ENCODE results near the gene OR52I1. TPM values are rescaled to one million over a fixed set of nuclear protein-coding genes. Genes with fewer than 3 reads are reported as not detected.

OR52I1 gene, protein sequence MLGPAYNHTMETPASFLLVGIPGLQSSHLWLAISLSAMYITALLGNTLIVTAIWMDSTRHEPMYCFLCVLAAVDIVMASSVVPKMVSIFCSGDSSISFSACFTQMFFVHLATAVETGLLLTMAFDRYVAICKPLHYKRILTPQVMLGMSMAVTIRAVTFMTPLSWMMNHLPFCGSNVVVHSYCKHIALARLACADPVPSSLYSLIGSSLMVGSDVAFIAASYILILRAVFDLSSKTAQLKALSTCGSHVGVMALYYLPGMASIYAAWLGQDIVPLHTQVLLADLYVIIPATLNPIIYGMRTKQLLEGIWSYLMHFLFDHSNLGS
- not detected in 2 replicates for total RNA-seq

DNA sequence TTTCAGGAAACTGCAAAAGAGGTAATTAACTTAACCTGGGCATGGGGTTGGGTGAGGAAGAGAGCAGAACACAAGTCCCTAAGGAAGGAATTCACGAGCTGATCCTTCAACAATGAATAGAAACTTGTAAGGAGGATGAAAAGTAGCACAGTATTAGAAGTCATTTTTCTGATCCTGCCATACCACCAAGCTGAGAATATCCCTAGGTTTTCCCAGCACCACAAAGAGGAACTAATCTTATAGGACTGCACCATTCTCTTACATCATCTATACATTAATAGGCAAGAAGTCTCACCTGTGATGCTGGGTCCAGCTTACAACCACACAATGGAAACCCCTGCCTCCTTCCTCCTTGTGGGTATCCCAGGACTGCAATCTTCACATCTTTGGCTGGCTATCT is at the start of gene OR52I1:
OR52I1 (plus strand) TSS at position 301 of the 400 bp plus-strand sequence; CDS start at position 301, 0 bp downstream.
- no peak for DNase-seq (ENCODE audit: low spot score)
- no peak within 1 kb of the TSS for H3K4me3 Mint-ChIP-seq (ENCODE audit: low read depth)
- intact Hi-C loops (cut with micrococcal nuclease): no loop called here
- H3K4me1 Mint-ChIP-seq (ENCODE audit: low read depth): no peaks in the 10 kb centered on the region
- H3K27ac Mint-ChIP-seq: no peak within 1 kb of the TSS
- H3K27me3 Mint-ChIP-seq (ENCODE audit: low read depth): peaks cover 6% of the 10 kb centered on the region
- H3K9me3 Mint-ChIP-seq: no peaks in the 10 kb centered on the region
- H3K36me3 Mint-ChIP-seq (ENCODE audit: low read depth): peaks cover 2% of the 10 kb centered on the region

DNA sequence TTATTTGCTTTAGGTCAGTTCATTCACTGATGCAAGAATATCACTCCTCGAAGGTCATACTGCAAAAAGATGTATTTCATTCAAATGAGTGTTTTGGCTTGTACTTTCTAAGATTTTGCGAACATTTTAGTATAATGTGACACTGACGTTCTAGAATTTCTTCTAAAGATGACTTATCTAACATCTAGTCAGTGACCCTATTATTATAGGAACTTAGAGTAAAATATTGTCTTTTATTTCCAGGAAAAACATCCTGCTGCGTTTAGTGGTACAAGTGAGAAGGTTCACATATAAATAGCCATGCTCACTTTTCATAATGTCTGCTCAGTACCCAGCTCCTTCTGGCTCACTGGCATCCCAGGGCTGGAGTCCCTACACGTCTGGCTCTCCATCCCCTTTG is 48.9 kb upstream of the OR52I1 start, which contains the start of gene OR52M1:
OR52M1 (plus strand) TSS at position 301 of the 400 bp plus-strand sequence; CDS start at position 301, 0 bp downstream.
- no peak within 1 kb of the TSS for H3K27ac Mint-ChIP-seq
- DNase-seq (ENCODE audit: low spot score): no peak
- no peaks in the 10 kb centered on the region for H3K4me1 Mint-ChIP-seq (ENCODE audit: low read depth)
- H3K27me3 Mint-ChIP-seq (ENCODE audit: low read depth): peaks cover 4% of the 10 kb centered on the region
- intact Hi-C loops (cut with micrococcal nuclease): no loop called here
- no peak within 1 kb of the TSS for H3K4me3 Mint-ChIP-seq (ENCODE audit: low read depth)
- H3K36me3 Mint-ChIP-seq (ENCODE audit: low read depth): no peaks in the 10 kb centered on the region
- no peaks in the 10 kb centered on the region for H3K9me3 Mint-ChIP-seq

DNA sequence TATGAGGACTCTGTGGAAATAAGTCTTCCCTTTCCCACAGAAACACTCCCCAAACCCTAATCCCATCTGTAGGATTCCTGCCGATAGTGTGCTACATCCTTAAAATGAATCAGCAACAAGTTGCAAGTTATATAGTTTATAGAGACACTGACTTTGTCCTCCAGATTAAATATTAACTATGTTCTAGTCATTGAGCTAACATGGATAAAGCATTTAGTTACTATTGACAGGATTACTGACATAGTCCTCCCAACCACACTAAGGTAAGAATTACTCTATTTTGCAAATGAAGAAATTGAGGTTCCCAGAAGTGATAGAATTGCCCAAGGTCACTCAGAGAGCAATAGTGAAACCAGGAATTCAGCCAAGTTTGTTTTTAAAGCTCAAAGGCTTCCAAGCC is 47.0 kb upstream of the OR52I1 start:
- Mint-ChIP-seq H3K4me3 (ENCODE audit: low read depth) (no peak overlapping the region), H3K27ac (no peak overlapping the region), H3K9me3 (no peaks in the 10 kb centered on the region), H3K4me1 (ENCODE audit: low read depth) (no peaks in the 10 kb centered on the region), H3K36me3 (ENCODE audit: low read depth) (no peaks in the 10 kb centered on the region), H3K27me3 (ENCODE audit: low read depth) (peaks cover 2% of the 10 kb centered on the region)
- DNase-seq (ENCODE audit: low spot score): no peak
- intact Hi-C loops (cut with micrococcal nuclease): no loop called here

DNA sequence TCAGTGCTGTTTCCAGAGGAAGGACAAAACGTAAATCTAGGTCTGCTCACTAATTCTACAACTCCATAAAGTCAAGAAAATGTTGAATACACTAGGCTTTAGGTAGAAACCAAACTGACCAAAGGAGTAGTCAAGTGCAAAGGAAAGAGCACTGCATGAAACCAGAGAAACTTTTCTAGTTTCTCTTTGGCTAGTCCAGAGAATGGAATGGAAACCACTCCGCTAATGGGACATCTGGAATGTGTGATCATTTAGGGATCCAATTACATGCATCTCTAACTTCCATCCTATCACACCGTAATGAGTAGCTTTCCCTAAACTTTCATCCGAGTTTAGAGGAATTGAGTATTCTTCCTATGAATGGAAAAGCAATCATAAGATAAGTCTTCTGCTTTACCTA is 46.4 kb upstream of the OR52I1 start:
- Mint-ChIP-seq H3K9me3 (no peaks in the 10 kb centered on the region), H3K27ac (no peak overlapping the region), H3K36me3 (ENCODE audit: low read depth) (no peaks in the 10 kb centered on the region), H3K4me3 (ENCODE audit: low read depth) (no peak overlapping the region), H3K4me1 (ENCODE audit: low read depth) (no peaks in the 10 kb centered on the region), H3K27me3 (ENCODE audit: low read depth) (peaks cover 1% of the 10 kb centered on the region)
- no peak for DNase-seq (ENCODE audit: low spot score)
- intact Hi-C loops (cut with micrococcal nuclease): no loop called here

DNA sequence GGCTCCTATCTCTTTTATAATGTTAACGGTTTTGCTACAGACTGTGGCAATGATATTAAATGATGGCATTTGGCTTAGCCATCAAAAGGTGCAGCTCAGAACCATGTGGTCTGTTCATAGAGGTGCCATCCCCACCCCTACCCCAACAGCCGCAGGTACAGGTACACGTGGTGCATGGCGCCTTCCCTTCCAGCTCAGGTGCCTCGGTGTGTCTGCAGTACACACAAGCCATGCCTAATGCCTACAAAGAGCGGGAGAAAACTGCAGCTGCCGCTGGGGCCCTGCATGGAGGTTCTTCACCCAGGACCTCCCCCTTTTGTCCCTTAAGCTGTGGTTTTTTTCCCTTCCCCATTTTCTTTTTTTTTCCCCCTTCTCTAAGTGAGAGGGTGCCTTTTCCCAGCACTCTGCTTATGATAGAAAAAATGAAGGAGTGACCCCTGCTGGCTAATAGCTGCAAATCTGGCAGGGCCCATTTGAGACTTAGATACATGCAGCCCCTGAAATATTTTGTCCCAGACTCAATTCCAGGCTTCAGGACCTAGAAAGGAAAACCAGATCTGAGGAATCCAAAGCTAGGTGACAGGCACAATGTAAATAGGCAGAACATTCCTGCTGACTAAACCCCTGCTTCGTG is 42.4 kb upstream of the OR52I1 start:
- Mint-ChIP-seq H3K9me3 (no peaks in the 10 kb centered on the region), H3K27me3 (ENCODE audit: low read depth) (peaks cover 4% of the 10 kb centered on the region)

DNA sequence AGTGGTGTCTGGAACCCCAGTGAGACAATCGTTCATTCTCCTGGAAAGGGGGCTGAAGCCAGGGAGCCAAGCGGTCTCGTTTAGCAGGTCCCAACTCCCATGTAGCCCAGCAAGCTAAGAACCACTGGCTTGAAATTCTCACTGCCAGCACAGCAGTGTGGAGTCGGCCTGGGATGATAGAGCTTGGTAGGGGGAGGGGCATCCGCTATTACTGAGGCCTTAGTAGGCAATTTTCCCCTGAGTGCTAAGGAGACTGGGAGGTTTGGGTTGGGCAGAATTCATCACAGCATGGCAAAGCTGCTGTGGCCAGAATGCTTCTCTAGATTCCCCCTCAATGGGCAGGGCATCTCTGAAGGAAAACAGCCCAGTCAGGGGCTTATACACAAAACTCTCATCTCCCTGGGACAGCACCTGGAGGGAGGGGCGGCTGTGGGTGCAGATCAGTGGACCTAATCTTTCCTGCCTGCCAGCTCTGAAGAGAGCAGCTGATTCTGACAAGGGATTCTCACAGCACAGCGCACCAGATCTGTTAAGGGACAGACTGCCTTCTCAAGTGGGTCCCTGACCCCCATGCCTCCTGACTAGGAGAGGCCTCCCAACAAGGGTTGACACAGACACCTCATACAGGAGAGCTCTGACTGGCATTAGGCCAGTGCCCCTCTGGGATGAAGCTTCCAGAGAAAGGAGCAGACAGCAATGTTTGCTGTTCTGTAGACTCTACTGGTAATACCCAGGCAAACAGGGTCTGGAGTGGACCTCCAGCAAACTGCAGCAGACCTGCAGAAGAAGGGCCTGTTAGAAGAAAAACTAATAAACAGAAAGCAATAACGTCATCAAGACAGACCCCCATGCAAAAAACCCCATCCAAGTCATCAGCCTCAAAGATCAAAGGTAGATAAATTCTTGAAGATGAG is 34.1 kb upstream of the OR52I1 start:
- intact Hi-C loops (cut with micrococcal nuclease): no loop called here
- Mint-ChIP-seq H3K4me3 (ENCODE audit: low read depth) (no peak overlapping the region), H3K36me3 (ENCODE audit: low read depth) (no peaks in the 10 kb centered on the region), H3K27ac (no peak overlapping the region), H3K9me3 (peaks cover 7% of the 10 kb centered on the region), H3K4me1 (ENCODE audit: low read depth) (no peaks in the 10 kb centered on the region), H3K27me3 (ENCODE audit: low read depth) (peaks cover 6% of the 10 kb centered on the region)
- no peak for DNase-seq (ENCODE audit: low spot score)

More for the DNA sequence above, 42.4 kb upstream of the OR52I1 start:
- Mint-ChIP-seq H3K4me1 (ENCODE audit: low read depth) (no peaks in the 10 kb centered on the region), H3K36me3 (ENCODE audit: low read depth) (no peaks in the 10 kb centered on the region), H3K4me3 (ENCODE audit: low read depth) (no peak overlapping the region), H3K27ac (no peak overlapping the region)
- no peak for DNase-seq (ENCODE audit: low spot score)
- intact Hi-C loops (cut with micrococcal nuclease): loop anchor here (1.0 kb wide), 1 partner anchor 364 kb away; no protein-coding TSS in a partner anchor

DNA sequence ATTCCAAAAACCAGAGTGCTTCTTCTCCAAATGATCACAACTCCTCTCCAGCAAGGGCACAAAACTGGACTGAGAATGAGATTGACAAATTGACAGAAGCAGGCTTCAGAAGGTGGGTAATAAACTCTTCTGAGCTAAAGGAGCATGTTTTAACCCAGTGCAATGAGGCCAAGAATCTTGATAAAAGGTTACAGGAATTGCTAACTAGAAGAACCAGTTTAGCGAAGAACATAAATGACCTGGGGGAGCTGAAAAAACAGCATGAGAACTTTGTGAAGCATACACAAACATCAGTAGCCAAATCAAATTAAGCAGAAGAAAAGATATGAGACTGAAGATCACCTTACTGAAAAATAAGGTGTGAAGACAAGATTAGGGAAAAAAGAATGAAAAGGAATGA is 33.4 kb upstream of the OR52I1 start:
- Mint-ChIP-seq H3K36me3 (ENCODE audit: low read depth) (no peaks in the 10 kb centered on the region), H3K4me3 (ENCODE audit: low read depth) (no peak overlapping the region)
- intact Hi-C loops (cut with micrococcal nuclease): no loop called here

DNA sequence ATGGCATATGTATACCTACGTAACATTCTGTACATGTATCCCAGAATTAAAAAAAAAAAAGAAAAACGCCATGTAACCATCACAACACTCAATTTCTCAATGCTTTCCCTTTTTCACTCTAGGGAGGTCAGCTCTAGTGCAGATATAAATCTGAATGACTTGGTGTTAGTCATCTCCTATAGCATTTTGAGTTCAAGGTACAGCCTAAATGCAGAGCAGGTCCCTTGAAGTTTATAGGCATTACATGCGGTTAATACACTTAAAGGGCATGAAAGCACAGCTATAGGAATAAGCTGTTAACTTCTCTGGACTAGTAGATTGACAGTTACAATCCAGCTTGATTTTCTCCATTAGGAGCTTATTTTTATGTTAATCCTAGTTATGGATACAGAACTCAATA is 28.5 kb upstream of the OR52I1 start:
- Mint-ChIP-seq H3K9me3 (peaks cover 7% of the 10 kb centered on the region), H3K36me3 (ENCODE audit: low read depth) (no peaks in the 10 kb centered on the region), H3K4me3 (ENCODE audit: low read depth) (no peak overlapping the region), H3K27me3 (ENCODE audit: low read depth) (peaks cover 2% of the 10 kb centered on the region), H3K4me1 (ENCODE audit: low read depth) (no peaks in the 10 kb centered on the region), H3K27ac (no peak overlapping the region)
- intact Hi-C loops (cut with micrococcal nuclease): no loop called here
- no peak for DNase-seq (ENCODE audit: low spot score)

More for the DNA sequence above, 33.4 kb upstream of the OR52I1 start:
- peaks cover 6% of the 10 kb centered on the region for H3K27me3 Mint-ChIP-seq (ENCODE audit: low read depth)
- DNase-seq (ENCODE audit: low spot score): no peak
- H3K27ac Mint-ChIP-seq: no peak overlapping the region
- no peaks in the 10 kb centered on the region for H3K4me1 Mint-ChIP-seq (ENCODE audit: low read depth)
- peaks cover 7% of the 10 kb centered on the region for H3K9me3 Mint-ChIP-seq

DNA sequence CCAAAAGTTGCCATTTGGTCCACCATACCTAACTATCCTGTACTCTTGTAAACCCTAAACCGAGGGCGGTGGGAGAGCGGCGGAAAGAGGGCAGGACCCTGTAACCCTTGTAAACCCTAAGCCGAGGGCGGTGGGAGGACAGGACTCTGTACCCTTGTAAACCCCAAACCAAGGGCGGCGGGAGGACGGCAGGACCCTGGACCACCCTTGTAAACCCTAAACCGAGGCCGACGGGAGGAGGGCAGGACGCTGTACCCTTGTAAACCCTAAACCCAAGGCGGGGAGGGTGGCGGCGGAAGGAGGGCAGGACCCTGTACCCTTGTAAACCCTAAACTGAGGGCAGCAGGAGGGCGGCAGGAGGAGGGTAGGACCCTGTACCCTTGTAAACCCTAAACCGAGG is 24.8 kb upstream of the OR52I1 start:
- H3K27me3 Mint-ChIP-seq (ENCODE audit: low read depth): peaks cover 6% of the 10 kb centered on the region
- H3K9me3 Mint-ChIP-seq: peaks cover 4% of the 10 kb centered on the region
- intact Hi-C loops (cut with micrococcal nuclease): no loop called here
- no peaks in the 10 kb centered on the region for H3K36me3 Mint-ChIP-seq (ENCODE audit: low read depth)
- no peaks in the 10 kb centered on the region for H3K4me1 Mint-ChIP-seq (ENCODE audit: low read depth)
- no peak overlapping the region for H3K27ac Mint-ChIP-seq
- DNase-seq (ENCODE audit: low spot score): no peak
- H3K4me3 Mint-ChIP-seq (ENCODE audit: low read depth): no peak overlapping the region

DNA sequence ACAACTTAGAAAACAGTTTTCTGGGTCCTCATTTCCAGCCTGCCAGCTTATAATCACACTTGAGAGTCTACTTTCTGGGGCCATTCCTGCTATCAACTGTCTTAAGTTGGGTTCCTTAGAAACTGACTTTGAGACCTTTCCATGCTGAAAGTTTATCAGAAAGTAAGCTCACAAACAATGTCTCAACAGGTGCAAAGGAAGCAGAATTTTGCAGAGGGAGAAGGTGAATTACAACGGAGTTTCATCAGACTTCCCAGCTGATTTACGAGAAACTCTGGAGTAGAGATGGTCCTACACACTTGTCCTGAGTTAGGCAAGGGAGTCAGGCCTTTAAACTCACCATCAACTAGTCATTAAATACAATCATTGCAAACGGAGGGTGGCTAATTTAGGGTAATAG is 17.0 kb upstream of the OR52I1 start:
- Mint-ChIP-seq H3K36me3 (ENCODE audit: low read depth) (no peaks in the 10 kb centered on the region), H3K9me3 (no peaks in the 10 kb centered on the region), H3K27me3 (ENCODE audit: low read depth) (peaks cover 22% of the 10 kb centered on the region), H3K4me3 (ENCODE audit: low read depth) (no peak overlapping the region), H3K27ac (no peak overlapping the region), H3K4me1 (ENCODE audit: low read depth) (peaks cover 6% of the 10 kb centered on the region)
- intact Hi-C loops (cut with micrococcal nuclease): no loop called here
- DNase-seq (ENCODE audit: low spot score): no peak

DNA sequence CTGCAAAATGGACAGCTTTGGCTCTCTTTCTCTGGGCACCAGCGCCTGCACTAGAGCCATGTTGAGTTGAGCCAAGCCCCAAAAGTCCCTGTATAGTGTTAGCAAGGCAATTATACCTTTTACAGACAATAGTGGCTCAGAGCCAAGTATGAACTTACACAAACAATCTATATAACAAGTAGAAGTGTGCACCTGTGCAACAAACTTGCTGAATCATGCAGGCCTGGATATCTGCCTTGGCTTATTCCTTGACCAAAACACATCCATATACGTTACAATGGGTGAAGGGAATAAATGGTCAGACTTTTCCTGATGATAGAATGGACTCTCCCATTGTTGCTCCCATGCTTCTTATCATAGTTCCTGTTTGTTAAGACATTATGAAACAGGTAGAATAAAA is 16.1 kb upstream of the OR52I1 start:
- intact Hi-C loops (cut with micrococcal nuclease): no loop called here
- Mint-ChIP-seq H3K27me3 (ENCODE audit: low read depth) (peaks cover 19% of the 10 kb centered on the region), H3K36me3 (ENCODE audit: low read depth) (no peaks in the 10 kb centered on the region), H3K4me3 (ENCODE audit: low read depth) (no peak overlapping the region), H3K27ac (no peak overlapping the region), H3K4me1 (ENCODE audit: low read depth) (peaks cover 6% of the 10 kb centered on the region), H3K9me3 (no peaks in the 10 kb centered on the region)
- no peak for DNase-seq (ENCODE audit: low spot score)

DNA sequence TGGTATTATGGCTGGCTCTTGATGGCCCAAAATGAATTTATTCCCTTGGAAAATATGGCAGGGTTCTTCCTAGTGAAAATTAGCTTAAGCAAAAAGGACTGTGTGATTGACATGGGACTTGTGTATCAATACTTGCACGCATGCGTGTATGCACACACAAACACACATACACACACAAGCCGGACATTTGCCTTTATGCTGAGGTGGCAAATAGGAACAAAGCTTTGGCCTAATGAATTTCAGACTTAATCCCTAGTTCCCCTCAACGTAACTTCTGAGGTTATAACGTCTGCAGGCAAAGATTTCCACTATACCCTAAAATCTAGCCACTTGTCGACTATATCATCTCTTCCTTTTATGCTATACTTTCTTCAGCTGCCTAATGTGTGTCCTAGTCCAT is 15.2 kb upstream of the OR52I1 start:
- no peaks in the 10 kb centered on the region for H3K36me3 Mint-ChIP-seq (ENCODE audit: low read depth)
- intact Hi-C loops (cut with micrococcal nuclease): no loop called here
- no peak overlapping the region for H3K4me3 Mint-ChIP-seq (ENCODE audit: low read depth)
- DNase-seq (ENCODE audit: low spot score): no peak
- no peak overlapping the region for H3K27ac Mint-ChIP-seq
- peaks cover 20% of the 10 kb centered on the region for H3K27me3 Mint-ChIP-seq (ENCODE audit: low read depth)
- H3K9me3 Mint-ChIP-seq: no peaks in the 10 kb centered on the region
- H3K4me1 Mint-ChIP-seq (ENCODE audit: low read depth): peaks cover 6% of the 10 kb centered on the region

Measured in activated T-helper 2 cell treated with anti-CD3 and anti-CD28 coated beads, Interferon-gamma antibody, Interleukin-2, Interleukin-4, amounts not matched to agents 10 μg/mL and 5 μg/mL and 100 μg/mL, durations not matched to agents 14 hours and 24 hours and 36 hours (primary cell).